Neutrophil (primary cell): Measurements from ENCODE around the gene DIO1.

Experiments used
- H3K27ac ChIP-seq: fragments of 200-600 bp; sonication (generic); 2 replicates; pipeline ENCODE4 v1.5.1; 2016; ENCODE audit warnings: mild to moderate bottlenecking, moderate library complexity
- H3K27me3 ChIP-seq: fragments of 200-600 bp; sonication (generic); 2 replicates; pipeline ENCODE4 v1.6.0; 2016; ENCODE audit warnings: mild to moderate bottlenecking
- H3K36me3 ChIP-seq: fragments of 200-600 bp; sonication (generic); 2 replicates; pipeline ENCODE4 v1.5.1; 2017
- H3K4me1 ChIP-seq, 2 experiments: fragments of 200-600 bp in 1 of 2; sonication (generic) in 1 of 2; 1 replicate in 1 of 2; 2 replicates in 1 of 2; pipeline versions ENCODE4 v1.5.1 to v1.6.1; 2013 to 2016; ENCODE audit warnings: low read depth in 1 of 2, low read length in 1 of 2, mild to moderate bottlenecking in 1 of 2, moderate library complexity in 1 of 2; ENCODE audit not compliant: control insufficient read depth in 1 of 2, insufficient read depth in 1 of 2
- H3K4me3 ChIP-seq, 2 experiments: fragments of 200-600 bp in 1 of 2; sonication (generic) in 1 of 2; 1 replicate in 1 of 2; 2 replicates in 1 of 2; pipeline ENCODE4 v1.5.1; 2013 to 2016; ENCODE audit warnings: low read depth in 1 of 2, low read length in 1 of 2, mild to moderate bottlenecking in 1 of 2, moderate library complexity in 1 of 2
- H3K9me3 ChIP-seq: fragments of 200-600 bp; sonication (generic); 2 replicates; pipeline ENCODE4 v1.5.1; 2016
- TF ChIP-seq, protein P1 (sequence below): fragments of 200-600 bp; sonication (generic); IDR thresholded peaks from 2 replicates; pipeline ENCODE4 v1.5.1; 2016; ENCODE audit warnings: antibody characterized with exemption

DIO1 gene

DNA sequence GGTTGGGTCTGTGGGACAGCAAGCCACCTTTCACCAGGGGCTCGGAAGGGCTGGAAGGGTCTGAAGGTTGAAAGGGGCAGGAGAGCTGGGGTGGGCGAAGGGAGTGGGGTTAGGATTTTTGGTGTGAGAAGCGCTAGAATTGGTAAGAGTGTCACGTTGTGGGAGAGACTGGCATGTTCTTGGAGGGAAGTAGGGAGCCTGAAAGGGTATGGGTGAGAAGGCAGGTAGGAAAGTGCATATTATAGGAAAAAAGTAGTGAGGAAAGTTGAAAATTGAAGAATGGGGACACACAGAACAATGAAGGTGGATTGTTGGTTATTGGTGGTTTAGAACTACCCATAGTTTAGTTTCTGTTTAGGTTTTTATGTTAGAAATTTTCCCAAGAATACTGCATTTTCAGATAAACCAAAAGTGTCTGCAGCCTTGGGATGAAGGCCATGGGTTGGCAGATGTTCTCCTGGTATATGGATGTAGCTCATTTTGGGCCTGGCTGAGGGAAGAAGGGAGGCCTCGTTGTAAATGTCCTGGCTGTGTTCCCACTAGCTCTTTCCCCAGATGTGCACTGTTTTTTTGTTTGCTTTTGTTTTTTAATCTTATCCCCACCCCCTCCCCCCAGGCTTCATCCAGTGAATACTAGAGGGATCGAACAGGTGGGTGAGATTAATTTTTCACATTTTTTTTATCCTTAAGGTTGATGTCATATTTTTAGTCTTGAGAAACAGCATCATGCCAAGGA lies 53.4 kb downstream of the DIO1 start:
- Histone ChIP-seq H3K27ac (no peak overlapping the region), H3K4me3 (peak overlapping the region; percentile 70 to 99), H3K36me3 (peaks cover 16% of the 10 kb centered on the region), H3K4me1 (peaks cover 17 to 20% of the 10 kb centered on the region in 2 experiments), H3K27me3 (no peaks in the 10 kb centered on the region), H3K9me3 (no peaks in the 10 kb centered on the region)
- TF ChIP-seq, protein P1, sequence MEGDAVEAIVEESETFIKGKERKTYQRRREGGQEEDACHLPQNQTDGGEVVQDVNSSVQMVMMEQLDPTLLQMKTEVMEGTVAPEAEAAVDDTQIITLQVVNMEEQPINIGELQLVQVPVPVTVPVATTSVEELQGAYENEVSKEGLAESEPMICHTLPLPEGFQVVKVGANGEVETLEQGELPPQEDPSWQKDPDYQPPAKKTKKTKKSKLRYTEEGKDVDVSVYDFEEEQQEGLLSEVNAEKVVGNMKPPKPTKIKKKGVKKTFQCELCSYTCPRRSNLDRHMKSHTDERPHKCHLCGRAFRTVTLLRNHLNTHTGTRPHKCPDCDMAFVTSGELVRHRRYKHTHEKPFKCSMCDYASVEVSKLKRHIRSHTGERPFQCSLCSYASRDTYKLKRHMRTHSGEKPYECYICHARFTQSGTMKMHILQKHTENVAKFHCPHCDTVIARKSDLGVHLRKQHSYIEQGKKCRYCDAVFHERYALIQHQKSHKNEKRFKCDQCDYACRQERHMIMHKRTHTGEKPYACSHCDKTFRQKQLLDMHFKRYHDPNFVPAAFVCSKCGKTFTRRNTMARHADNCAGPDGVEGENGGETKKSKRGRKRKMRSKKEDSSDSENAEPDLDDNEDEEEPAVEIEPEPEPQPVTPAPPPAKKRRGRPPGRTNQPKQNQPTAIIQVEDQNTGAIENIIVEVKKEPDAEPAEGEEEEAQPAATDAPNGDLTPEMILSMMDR: no peak

DNA sequence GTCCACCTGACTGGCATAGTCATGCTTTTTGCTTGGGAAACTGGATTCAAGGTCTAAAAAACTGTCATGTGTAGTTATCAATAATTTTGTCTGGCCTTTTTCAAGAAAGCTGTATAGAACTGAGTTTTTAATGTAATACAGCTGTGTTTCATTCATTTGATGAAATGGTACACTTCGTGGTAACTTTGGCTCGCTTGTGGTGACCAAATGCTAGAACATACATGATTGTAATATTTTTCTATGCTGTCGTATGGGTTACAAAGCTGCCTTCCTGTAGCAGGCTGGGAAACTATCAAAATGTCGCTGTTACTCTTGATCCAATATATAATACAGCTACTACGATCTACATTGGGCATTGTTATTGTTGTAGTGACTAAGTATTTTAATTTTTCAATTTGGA lies 54.3 kb downstream of the DIO1 start:
- TF ChIP-seq, protein P1: no peak
- H3K27me3 ChIP-seq: no peaks in the 10 kb centered on the region
- peaks cover 19% of the 10 kb centered on the region for H3K36me3 ChIP-seq
- no peaks in the 10 kb centered on the region for H3K9me3 ChIP-seq
- peaks cover 17 to 20% of the 10 kb centered on the region in 2 experiments for H3K4me1 ChIP-seq
- H3K4me3 ChIP-seq: no peak overlapping the region
- no peak overlapping the region for H3K27ac ChIP-seq

DNA sequence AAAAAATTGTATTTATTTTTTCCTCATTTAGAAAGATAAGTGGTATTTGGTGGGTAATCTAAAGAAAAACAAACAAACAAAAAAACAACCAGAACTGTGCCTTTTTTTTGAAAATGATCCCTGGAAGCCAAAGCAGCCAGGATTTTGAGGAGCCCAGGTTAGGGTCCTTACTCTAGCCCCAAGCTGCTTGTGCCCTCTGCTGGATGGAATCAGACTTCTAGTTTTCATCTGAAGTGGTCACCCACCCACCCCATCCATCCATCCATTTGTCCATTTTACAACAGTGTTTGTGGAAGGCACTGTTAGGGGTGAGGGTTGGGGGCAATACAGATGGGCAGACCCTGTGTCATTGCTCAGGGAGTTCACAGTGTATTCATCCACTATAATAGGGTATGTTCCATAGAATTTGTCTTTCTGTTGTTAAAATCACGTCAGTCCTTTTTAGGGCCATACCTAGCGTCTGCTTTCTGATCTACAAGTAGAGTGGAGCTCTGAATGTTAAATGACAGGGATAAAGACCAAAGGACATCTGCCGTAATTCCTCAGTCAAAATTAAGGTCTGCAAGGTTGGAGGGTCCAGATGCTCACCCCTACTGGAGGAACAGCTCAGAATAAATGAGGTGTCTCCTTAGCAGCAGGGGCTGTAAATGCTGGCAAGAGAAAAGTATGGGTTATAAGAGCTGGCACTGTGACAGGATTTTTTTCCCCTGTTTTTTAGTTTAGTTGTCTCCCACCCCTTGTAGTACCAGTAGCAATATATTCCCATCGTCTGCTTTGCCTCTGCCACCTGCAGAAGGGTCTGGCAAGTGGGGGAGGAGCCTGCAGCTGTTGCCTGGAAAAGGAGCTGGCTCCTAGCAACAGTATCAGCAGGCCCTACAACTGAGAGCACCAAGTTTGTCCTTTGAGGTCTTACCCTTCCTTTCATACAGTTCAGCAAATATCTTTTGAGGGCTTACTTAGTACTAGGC lies 55.3 kb downstream of the DIO1 start:
- Histone ChIP-seq H3K4me3 (no peak overlapping the region), H3K9me3 (no peaks in the 10 kb centered on the region), H3K27ac (no peak overlapping the region), H3K27me3 (no peaks in the 10 kb centered on the region), H3K36me3 (peaks cover 25% of the 10 kb centered on the region), H3K4me1 (peaks cover 17 to 19% of the 10 kb centered on the region in 2 experiments)
- TF ChIP-seq, protein P1: no peak

DNA sequence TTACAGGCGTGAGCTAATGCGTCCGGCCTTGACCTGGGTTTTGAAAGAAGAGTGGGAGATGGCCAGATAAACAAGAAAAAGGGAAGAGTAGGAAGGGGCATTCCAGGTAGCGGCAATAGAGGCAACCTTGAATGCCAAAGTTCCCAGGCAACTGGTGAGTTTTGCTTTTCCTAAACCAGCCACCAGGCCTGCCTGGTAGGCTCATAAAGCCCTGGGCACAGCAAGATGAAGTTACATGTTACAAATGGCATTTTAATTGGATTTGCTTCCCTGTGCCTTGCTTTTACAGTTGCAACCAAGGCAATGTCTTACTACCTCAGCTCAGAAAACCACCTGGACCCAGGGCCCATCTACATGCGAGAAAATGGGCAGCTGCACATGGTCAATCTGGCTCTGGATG lies 57.7 kb downstream of the DIO1 start:
- TF ChIP-seq, protein P1: no peak
- no peaks in the 10 kb centered on the region for H3K27me3 ChIP-seq
- H3K9me3 ChIP-seq: no peaks in the 10 kb centered on the region
- peaks cover 17% of the 10 kb centered on the region for H3K36me3 ChIP-seq
- H3K4me1 ChIP-seq: peaks cover 16 to 17% of the 10 kb centered on the region in 2 experiments
- no peak overlapping the region for H3K27ac ChIP-seq
- no peak overlapping the region for H3K4me3 ChIP-seq

DNA sequence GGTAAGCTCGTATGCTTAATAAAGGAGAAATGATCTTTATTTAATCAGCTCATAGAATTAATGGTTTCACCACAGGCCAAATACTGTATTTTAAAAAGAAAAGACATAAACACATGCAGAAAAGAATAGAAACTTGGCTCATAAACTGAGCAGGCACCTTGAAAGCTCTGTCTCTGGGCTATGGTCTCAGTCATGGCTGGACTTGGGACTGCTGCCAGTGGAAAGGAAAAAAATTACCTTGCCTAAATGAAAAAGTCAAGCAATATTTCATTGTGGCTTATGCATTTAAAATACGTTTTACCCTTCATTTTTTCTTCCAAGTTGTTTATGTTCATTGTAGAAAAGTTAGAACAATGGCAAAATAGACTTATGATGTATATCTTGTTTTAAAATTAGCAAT lies 60.1 kb downstream of the DIO1 start:
- TF ChIP-seq, protein P1: no peak
- Histone ChIP-seq H3K27ac (no peak overlapping the region), H3K36me3 (peaks cover 22% of the 10 kb centered on the region), H3K27me3 (no peaks in the 10 kb centered on the region), H3K4me3 (no peak overlapping the region), H3K9me3 (no peaks in the 10 kb centered on the region), H3K4me1 (peaks cover 20% of the 10 kb centered on the region in 2 experiments)
